GM18858 (cell line): ENCODE results near the gene PEX26.
"Not testable (repeated sequence)": the region's sequence is repeated elsewhere in the genome, so short reads cannot be mapped to it uniquely, and the experiment has no call there.

Source experiments
- ATAC-seq: cut with Tn5 transposase; IDR thresholded peaks from one replicate; pipeline ENCODE4 v1.9.1; 2021; ENCODE audit not compliant: unreplicated experiment

The PEX26 gene

GRCh38 chr22:18093661-18094060 is 15.9 kb downstream of the PEX26 start:
- no peak for ATAC-seq

- ATAC-seq, result no peak
Measured at GRCh38 chr22:18095101-18095805, 17.5 kb downstream of the PEX26 start.

- no peak for ATAC-seq
Measured at GRCh38 chr22:18096823-18097222, 19.0 kb downstream of the PEX26 start.

DNA sequence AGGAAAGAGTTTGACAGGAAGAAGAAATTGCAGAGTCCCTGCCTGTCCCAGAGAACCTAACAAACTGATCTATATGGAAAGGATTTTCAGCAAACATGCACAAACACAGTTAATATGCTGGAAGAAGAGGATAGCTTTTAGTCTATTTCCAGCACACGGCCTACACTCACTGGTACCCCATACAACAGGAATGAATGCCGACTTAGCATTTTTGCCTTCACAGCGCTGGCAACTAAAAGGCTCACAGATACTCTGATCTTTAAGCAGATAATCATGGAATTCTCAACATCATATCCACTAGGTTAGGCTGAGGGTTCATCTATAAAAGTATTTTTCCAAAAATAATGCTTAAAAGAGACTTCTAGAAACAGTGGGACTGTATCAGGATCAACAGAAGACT is 23.0 kb downstream of the PEX26 start:
- no peak for ATAC-seq

DNA sequence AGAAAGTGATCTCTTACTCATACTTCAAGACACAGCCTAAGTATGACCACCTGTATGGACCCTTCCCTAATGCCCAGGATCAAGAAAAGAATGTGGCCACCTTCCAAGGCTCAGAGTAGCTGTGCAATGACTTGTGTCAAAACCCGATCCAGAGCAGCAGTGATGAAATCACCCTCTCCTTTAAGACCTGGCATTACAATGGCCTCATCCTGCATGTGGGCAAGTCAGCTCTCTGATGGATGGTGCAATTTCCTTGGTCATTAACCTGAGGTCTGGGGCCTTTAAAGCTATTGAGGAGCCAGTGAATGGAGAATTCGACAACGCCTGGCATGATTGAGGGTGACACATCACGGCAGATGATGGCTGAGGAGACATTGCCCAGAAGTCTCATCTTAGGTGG is 23.7 kb downstream of the PEX26 start:
- no peak for ATAC-seq

DNA sequence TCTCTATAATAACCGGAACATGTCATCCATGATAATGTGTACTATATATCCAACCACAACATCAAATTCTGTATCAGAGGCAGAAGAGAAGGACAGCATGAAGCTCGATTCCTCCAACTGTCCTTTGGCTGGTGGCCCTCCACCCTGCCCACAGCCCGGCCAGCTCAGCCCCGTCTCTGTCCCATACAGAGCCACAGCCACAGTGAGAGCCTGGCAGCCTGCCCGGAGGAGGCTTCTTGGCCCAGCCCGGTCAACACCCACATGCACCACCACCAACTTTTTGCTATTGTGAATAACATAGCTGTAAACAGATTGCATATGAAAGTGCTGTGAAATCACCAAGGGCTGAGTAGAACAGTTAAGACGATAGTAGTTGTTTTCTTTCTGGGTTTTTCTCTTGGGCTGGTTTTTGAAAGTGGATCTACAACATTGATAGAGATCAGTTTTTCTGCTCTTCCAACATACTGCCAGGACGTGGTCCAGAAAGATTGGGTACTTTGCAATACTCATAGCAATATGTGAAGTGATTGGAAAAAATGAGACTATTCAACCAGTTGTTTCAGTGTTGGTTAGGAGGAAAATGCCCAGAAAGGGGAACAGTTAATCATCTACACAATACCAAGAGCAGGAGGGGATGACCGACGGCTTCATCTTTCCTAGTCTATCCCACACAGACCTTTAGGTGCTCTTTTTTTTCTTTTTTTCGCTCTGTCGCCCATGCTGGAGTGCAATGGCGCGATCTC is 25.9 kb downstream of the PEX26 start:
- no peak for ATAC-seq

DNA sequence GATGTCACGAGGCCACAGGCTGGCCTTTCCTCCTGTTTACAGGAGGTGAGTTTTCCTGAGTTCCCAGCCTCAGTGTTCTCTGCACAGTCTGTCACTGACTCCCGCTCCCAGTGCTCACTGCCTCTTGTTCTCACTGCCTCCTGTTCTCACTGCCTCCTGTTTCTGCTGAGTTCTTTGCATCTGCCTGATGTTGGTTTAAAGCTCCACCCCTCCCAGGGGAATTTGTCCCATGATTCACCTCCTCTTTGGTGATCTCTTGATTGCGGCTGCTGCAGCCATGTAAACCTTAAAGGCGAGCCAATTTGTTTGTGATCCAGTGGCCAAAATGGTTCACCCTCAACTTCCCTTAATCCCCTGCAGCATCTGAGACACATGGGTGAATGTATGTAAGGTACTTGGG is 26.8 kb downstream of the PEX26 start:
- no peak for ATAC-seq

DNA sequence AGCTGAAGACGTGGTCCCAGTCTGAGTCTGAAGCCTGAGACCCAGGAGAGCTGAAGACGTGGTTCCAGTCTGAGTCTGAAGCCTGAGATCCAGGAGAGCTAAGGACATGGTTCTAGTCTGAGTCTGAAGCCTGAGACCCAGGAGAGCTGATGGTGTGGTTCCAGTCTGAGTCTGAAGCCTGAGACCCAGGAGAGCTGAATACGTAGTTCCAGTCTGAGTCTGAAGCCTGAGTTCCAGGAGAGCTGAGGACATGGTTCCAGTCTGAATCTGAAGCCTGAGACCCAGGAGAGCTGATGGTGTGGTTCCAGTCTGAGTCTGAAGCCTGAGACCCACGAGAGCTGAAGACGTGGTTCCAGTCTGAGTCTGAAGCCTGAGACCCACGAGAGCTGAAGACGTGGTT is 28.2 kb downstream of the PEX26 start:
- ATAC-seq, result not testable (repeated sequence)

GRCh38 chr22:18106550-18107341 is 29.0 kb downstream of the PEX26 start:
- not testable (repeated sequence) for ATAC-seq

GRCh38 chr22:18108187-18108586 is 30.4 kb downstream of the PEX26 start:
- no peak for ATAC-seq

GRCh38 chr22:18109410-18110193 is 31.8 kb downstream of the PEX26 start:
- no peak for ATAC-seq

GRCh38 chr22:18110194-18110953 is 32.6 kb downstream of the PEX26 start, which contains the start of gene TUBA8:
TSS of gene TUBA8 (plus strand) at chr22:18110809. CDS start at chr22:18110866, 57 bp downstream.
- no peak for ATAC-seq

DNA sequence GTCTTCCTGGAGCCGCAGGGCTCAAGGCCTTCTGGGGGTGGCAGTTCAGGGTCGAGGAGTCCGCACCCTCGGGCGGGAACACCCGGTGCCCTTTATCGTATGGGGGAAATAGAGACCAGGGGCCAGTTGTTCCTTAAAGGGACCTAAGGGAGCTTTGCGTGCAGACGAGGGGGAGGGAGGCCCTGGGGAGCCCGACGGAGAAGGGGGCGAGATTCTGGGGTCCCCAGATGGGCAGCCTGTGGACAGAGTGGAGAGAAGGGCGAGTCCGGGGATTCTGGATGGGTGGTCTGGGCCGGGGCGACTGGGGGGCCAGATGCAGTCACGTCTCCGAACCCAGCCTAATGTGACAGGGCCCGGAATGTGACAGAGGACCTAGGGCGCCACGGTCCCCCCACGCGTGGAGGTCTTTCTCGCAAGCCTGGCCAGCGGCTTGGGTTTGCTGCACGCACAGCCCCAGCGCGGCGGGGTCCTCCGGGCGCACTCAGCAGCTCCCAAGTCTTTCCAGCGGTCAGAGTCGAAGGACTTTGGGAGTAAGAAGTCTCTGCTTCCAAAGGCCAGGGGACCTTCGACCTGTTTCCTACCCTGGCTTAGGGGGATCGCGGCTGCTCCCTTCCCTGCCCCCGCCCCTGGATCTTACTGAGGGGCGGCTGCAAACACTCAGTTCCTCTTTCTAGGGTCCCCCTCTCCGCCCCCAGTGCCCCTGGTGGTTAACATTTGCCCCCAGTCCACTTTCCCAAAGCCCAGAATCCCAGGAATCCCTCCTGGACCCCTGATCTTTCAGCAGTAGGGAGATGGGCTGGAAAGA is 33.4 kb downstream of the PEX26 start:
- ATAC-seq, result no peak

- no peak for ATAC-seq
Measured at GRCh38 chr22:18111759-18112330, 34.1 kb downstream of the PEX26 start.

GRCh38 chr22:18112440-18112839 is 34.6 kb downstream of the PEX26 start:
- no peak for ATAC-seq

- no peak for ATAC-seq
Measured at GRCh38 chr22:18113680-18114394, 36.0 kb downstream of the PEX26 start.

GRCh38 chr22:18114495-18114894 is 36.7 kb downstream of the PEX26 start:
- ATAC-seq, result no peak

DNA sequence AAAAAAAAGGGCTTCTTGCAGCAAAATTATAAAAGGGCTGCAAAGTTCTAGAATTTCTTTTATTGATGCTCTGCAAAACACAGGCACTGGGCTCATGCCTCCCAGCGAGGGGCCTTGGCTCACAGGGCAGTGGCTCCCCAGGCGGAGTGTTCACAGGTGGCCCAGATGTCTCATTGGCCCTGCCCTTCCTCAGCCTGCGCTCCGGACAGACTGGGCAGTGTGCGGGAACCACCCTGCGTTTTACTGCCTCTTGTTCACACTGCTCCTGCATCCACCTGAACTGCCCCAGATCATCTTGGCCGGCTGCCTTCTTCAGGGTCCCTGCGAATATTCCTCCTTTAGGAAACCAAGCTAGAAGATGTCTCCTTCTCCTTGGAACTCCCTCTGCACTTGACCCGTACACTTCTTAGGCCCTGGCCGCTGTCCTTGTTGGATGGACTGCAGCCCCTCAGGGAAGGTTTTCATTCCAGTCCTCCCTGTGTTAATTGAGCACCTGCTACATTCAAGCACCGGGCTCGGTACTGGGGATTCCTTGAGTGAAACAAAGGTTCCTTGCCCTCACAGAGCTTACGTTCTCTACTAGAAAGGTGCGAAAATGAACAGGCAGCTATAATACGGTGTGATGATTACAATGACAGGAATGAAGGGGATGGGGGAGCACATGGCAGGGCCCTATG is 37.3 kb downstream of the PEX26 start:
- no peak for ATAC-seq
